ENCODE data around the gene NUDT3. TPM values are rescaled to one million over a fixed set of nuclear protein-coding genes. Genes with fewer than 3 reads are reported as not detected.
A peak's percentile ranks its signal among the peaks of the same experiment; 100 is the strongest.
"Not testable (repeated sequence)": the region's sequence is repeated elsewhere in the genome, so short reads cannot be mapped to it uniquely, and the experiment has no call there.

The NUDT3 gene
- total RNA-seq, 2 donors from 2014 or later: 28.9 to 30.8 TPM

DNA sequence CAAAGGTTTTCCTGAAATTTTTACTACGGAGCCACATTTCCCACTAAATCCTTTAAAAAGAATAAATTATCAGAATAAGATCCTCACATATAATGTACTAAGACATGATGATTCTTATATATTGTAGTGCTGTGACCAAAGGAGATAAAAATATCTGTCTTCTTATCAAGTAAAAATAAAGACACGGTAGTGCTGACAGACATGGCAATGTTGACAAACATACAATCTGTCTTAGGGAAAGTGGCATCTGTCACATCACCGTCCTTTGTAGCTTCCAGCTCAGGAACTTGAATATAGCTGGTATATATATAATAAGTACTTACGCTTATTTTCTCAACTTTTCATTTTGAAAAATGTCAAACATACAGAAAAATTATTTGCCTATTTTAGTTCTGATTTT, 66.8 kb downstream of the NUDT3 start:
- Histone ChIP-seq H3K27ac (no peak overlapping the region), H3K36me3 (no peaks in the 10 kb centered on the region), H3K27me3 (replicated peaks; ENCODE audit: insufficient read depth) (no peaks in the 10 kb centered on the region), H3K9me3 (no peaks in the 10 kb centered on the region), H3K4me1 (replicated peaks) (no peaks in the 10 kb centered on the region), H3K4me3 (no peak overlapping the region)
- WGBS: 96% methylated on average over 4 of the region's 4 CpGs
- intact Hi-C loops (cut with DNase I): no loop called here
- DNase-seq (ENCODE audit: low spot score): no peak
- TF ChIP-seq POLR2A (IDR thresholded peaks at IDR 0.05): no peak
- TF ChIP-seq POLR2AphosphoS5 (IDR thresholded peaks at IDR 0.05): no peak
- TF ChIP-seq CTCF (IDR thresholded peaks at IDR 0.05): no peak

GRCh38 chr6:34324738-34325444, 67.6 kb downstream of the NUDT3 start:
- WGBS: 36% methylated on average over 8 of the region's 8 CpGs
- TF ChIP-seq CTCF (IDR thresholded peaks at IDR 0.05): no peak
- TF ChIP-seq POLR2A (IDR thresholded peaks at IDR 0.05): no peak
- no peak for TF ChIP-seq POLR2AphosphoS5 (IDR thresholded peaks at IDR 0.05)
- Histone ChIP-seq H3K27me3 (replicated peaks; ENCODE audit: insufficient read depth) (no peaks in the 10 kb centered on the region), H3K4me3 (no peak overlapping the region), H3K36me3 (no peaks in the 10 kb centered on the region), H3K9me3 (no peaks in the 10 kb centered on the region), H3K4me1 (replicated peaks) (no peaks in the 10 kb centered on the region), H3K27ac (peak overlapping the region in 1 of 2 donors; percentile 7)
- peak; percentile 13 for DNase-seq (ENCODE audit: low spot score)
- intact Hi-C loops (cut with DNase I): no loop called here

GRCh38 chr6:34324221-34324620, 68.2 kb downstream of the NUDT3 start:
- H3K4me3 ChIP-seq; H3K9me3 ChIP-seq; H3K4me1 ChIP-seq (replicated peaks); H3K27me3 ChIP-seq (replicated peaks; ENCODE audit: insufficient read depth); H3K36me3 ChIP-seq; DNase-seq (ENCODE audit: low spot score); intact Hi-C loops (cut with DNase I): not testable (repeated sequence)
- WGBS: 94% methylated on average over 2 of the region's 2 CpGs
- H3K27ac ChIP-seq: peak overlapping the region in 1 of 2 donors; percentile 7

DNA sequence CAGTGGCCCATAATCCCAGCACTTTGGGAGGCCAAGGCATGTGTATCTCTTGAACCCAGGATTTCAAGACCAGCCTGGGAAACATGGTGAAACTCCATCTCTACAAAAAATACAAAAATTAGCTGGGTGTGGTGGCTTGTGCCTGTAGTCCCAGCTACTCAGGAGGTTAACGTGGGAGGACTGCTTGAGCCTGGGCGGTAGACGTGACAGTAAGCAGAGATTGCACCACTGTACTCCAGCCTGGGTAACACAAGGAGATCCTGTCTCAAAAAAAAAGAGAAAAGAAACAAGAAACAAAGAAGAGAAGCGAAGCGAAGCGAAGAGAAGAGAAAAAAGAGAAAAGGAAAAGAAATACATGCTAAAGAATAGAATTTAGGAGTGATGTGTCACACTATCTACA, 69.2 kb downstream of the NUDT3 start:
- WGBS: 92% methylated on average over 6 of the region's 6 CpGs
- no peak for DNase-seq (ENCODE audit: low spot score)

GRCh38 chr6:34322732-34323131, 69.7 kb downstream of the NUDT3 start:
- Histone ChIP-seq H3K9me3 (no peaks in the 10 kb centered on the region), H3K36me3 (no peaks in the 10 kb centered on the region), H3K27ac (no peak overlapping the region), H3K4me3 (no peak overlapping the region), H3K4me1 (replicated peaks) (no peaks in the 10 kb centered on the region), H3K27me3 (replicated peaks; ENCODE audit: insufficient read depth) (no peaks in the 10 kb centered on the region)
- TF ChIP-seq POLR2A (IDR thresholded peaks at IDR 0.05): no peak
- TF ChIP-seq POLR2AphosphoS5 (IDR thresholded peaks at IDR 0.05): no peak
- no peak for TF ChIP-seq CTCF (IDR thresholded peaks at IDR 0.05)
- WGBS: 80% methylated on average over 1 of the region's 1 CpG
- DNase-seq (ENCODE audit: low spot score): no peak
- intact Hi-C loops (cut with DNase I): no loop called here

More for the DNA sequence above, 69.2 kb downstream of the NUDT3 start:
- no peaks in the 10 kb centered on the region for H3K36me3 ChIP-seq
- no peaks in the 10 kb centered on the region for H3K27me3 ChIP-seq (replicated peaks; ENCODE audit: insufficient read depth)
- no peak for TF ChIP-seq POLR2AphosphoS5 (IDR thresholded peaks at IDR 0.05)
- H3K27ac ChIP-seq: no peak overlapping the region
- no peaks in the 10 kb centered on the region for H3K9me3 ChIP-seq
- H3K4me1 ChIP-seq (replicated peaks): no peaks in the 10 kb centered on the region
- H3K4me3 ChIP-seq: no peak overlapping the region
- intact Hi-C loops (cut with DNase I): no loop called here

GRCh38 chr6:34321821-34322220, 70.6 kb downstream of the NUDT3 start:
- no peaks in the 10 kb centered on the region for H3K36me3 ChIP-seq
- intact Hi-C loops (cut with DNase I): no loop called here
- TF ChIP-seq CTCF (IDR thresholded peaks at IDR 0.05): no peak
- TF ChIP-seq POLR2A (IDR thresholded peaks at IDR 0.05): no peak
- no peak for TF ChIP-seq POLR2AphosphoS5 (IDR thresholded peaks at IDR 0.05)
- no peaks in the 10 kb centered on the region for H3K27me3 ChIP-seq (replicated peaks; ENCODE audit: insufficient read depth)
- H3K4me1 ChIP-seq (replicated peaks): no peaks in the 10 kb centered on the region
- H3K9me3 ChIP-seq: no peaks in the 10 kb centered on the region
- WGBS: 87% methylated on average over 5 of the region's 5 CpGs
- no peak for DNase-seq (ENCODE audit: low spot score)
- no peak overlapping the region for H3K4me3 ChIP-seq
- H3K27ac ChIP-seq: no peak overlapping the region
